ENCODE results near the gene TIGIT. TPM values are rescaled to one million over a fixed set of nuclear protein-coding genes. Genes with fewer than 3 reads are reported as not detected.

Gene TIGIT
- total RNA-seq, 1 experiment from 2014 or later: not detected

DNA sequence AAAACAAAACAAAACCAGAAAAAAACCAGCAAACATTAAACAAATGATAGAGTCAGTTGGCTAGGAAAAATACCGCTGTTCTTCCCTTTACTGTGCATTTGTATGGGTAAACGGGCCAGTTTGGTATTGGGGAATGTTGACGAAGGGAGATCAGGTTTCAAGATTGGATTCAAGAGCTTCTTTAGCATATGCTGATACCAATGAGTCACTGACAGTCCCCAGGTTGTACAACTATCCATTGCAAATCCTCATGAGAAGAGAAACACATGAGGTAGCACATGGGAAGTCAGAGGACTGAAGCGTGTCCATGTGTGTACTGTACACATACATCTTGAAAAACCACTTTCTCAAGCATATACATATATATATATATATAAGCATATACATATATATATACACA is 25.6 kb downstream of the TIGIT start:
- H3K9me3 ChIP-seq (ENCODE audit: low read depth, low read length, poor library complexity, severe bottlenecking): no peaks in the 10 kb centered on the region
- ChIA-PET POLR2A (ENCODE audit: low non-redundant PET) (no interaction called here), CTCF (no interaction called here)
- H3K4me3 ChIP-seq (ENCODE audit: low read depth, low read length, poor library complexity, severe bottlenecking): no peak overlapping the region
- no peaks in the 10 kb centered on the region for H3K4me1 ChIP-seq (ENCODE audit: insufficient read depth, low read length, poor library complexity, severe bottlenecking)
- no peaks in the 10 kb centered on the region for H3K36me3 ChIP-seq (ENCODE audit: insufficient read depth, low read length, poor library complexity, severe bottlenecking)
- H3K27ac ChIP-seq (ENCODE audit: low read depth, low read length, poor library complexity, severe bottlenecking): no peak overlapping the region
- intact Hi-C loops (cut with micrococcal nuclease; ENCODE audit: unreplicated experiment): no loop called here
- peak; percentile 30 for DNase-seq (ENCODE audit: low spot score)
- BruUV-seq (replicated peaks): no TSS peak
- TF ChIP-seq EZH2 (IDR thresholded peaks at IDR 0.05; ENCODE audit: borderline replicate concordance, low read depth, low read length, poor library complexity, severe bottlenecking): no peak
- TF ChIP-seq, protein P1, sequence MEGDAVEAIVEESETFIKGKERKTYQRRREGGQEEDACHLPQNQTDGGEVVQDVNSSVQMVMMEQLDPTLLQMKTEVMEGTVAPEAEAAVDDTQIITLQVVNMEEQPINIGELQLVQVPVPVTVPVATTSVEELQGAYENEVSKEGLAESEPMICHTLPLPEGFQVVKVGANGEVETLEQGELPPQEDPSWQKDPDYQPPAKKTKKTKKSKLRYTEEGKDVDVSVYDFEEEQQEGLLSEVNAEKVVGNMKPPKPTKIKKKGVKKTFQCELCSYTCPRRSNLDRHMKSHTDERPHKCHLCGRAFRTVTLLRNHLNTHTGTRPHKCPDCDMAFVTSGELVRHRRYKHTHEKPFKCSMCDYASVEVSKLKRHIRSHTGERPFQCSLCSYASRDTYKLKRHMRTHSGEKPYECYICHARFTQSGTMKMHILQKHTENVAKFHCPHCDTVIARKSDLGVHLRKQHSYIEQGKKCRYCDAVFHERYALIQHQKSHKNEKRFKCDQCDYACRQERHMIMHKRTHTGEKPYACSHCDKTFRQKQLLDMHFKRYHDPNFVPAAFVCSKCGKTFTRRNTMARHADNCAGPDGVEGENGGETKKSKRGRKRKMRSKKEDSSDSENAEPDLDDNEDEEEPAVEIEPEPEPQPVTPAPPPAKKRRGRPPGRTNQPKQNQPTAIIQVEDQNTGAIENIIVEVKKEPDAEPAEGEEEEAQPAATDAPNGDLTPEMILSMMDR (conservative IDR thresholded peaks at IDR 0.05; ENCODE audit: low read depth, low read length): no peak
- H3K27me3 ChIP-seq (replicated peaks; ENCODE audit: insufficient read depth, low read depth, low read length, poor library complexity): no peaks in the 10 kb centered on the region

DNA sequence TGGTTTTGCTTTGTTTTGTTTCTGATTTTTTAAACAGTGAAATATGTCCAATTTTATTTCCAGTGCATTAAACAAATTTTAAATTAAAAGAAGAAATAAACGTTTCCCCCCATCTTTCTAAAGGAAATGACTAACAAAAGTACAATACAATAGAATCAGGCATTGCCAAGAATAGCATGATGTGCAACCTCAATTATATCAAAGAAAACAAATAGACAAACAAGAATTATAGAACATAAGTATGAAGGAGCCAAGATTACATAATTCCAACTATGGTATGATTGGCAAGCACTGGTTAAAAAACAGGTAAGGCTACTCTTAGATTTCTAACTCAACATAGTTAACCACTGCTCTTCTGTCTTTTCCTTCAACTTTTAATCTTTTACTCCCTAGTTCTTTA is 26.4 kb downstream of the TIGIT start:
- no peak for TF ChIP-seq EZH2 (IDR thresholded peaks at IDR 0.05; ENCODE audit: borderline replicate concordance, low read depth, low read length, poor library complexity, severe bottlenecking)
- TF ChIP-seq, protein P1 (conservative IDR thresholded peaks at IDR 0.05; ENCODE audit: low read depth, low read length): no peak
- no peaks in the 10 kb centered on the region for H3K4me1 ChIP-seq (ENCODE audit: insufficient read depth, low read length, poor library complexity, severe bottlenecking)
- H3K27ac ChIP-seq (ENCODE audit: low read depth, low read length, poor library complexity, severe bottlenecking): no peak overlapping the region
- no peak overlapping the region for H3K4me3 ChIP-seq (ENCODE audit: low read depth, low read length, poor library complexity, severe bottlenecking)
- intact Hi-C loops (cut with micrococcal nuclease; ENCODE audit: unreplicated experiment): no loop called here
- no TSS peak for BruUV-seq (replicated peaks)
- no peak for DNase-seq (ENCODE audit: low spot score)
- CTCF ChIA-PET: no interaction called here
- H3K27me3 ChIP-seq (replicated peaks; ENCODE audit: insufficient read depth, low read depth, low read length, poor library complexity): no peaks in the 10 kb centered on the region
- POLR2A ChIA-PET (ENCODE audit: low non-redundant PET): no interaction called here
- H3K36me3 ChIP-seq (ENCODE audit: insufficient read depth, low read length, poor library complexity, severe bottlenecking): no peaks in the 10 kb centered on the region
- no peaks in the 10 kb centered on the region for H3K9me3 ChIP-seq (ENCODE audit: low read depth, low read length, poor library complexity, severe bottlenecking)

DNA sequence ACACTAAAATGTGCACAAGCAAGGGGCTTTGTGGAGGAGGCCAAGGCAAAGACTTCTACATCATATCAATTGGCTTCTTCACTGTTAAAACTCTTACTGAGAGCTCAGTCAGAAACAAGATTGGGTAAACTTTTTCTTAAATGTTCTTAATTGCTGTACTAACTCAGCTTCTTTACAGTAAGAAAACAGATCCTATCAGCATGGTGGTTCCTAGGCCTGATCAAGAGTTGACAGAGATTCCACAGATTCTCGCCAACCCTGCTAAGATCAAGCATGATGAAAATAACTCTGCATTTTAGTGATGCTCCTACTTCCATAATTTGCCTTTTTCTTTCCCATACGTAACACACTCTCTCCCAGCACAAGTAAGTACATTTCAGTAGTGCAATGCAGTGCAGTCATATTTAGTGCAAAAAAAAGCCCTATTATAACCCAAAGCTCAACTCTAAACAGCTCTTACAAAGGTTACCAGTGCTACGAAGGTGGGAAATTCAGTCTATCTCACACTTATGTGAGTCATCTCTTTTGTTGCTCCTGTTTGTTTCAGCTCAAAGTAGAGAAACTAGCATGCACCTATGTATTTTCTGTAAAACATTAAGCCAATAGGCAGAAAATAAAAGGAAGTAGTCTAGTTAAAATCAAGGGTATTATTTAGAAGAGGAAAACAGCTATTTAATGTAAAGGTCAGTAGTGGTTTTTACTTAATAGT is 29.9 kb downstream of the TIGIT start:
- no TSS peak for BruUV-seq (replicated peaks)
- Histone ChIP-seq H3K4me3 (ENCODE audit: low read depth, low read length, poor library complexity, severe bottlenecking) (no peak overlapping the region), H3K36me3 (ENCODE audit: insufficient read depth, low read length, poor library complexity, severe bottlenecking) (no peaks in the 10 kb centered on the region), H3K27me3 (replicated peaks; ENCODE audit: insufficient read depth, low read depth, low read length, poor library complexity) (no peaks in the 10 kb centered on the region), H3K27ac (ENCODE audit: low read depth, low read length, poor library complexity, severe bottlenecking) (no peak overlapping the region), H3K4me1 (ENCODE audit: insufficient read depth, low read length, poor library complexity, severe bottlenecking) (no peaks in the 10 kb centered on the region), H3K9me3 (ENCODE audit: low read depth, low read length, poor library complexity, severe bottlenecking) (no peaks in the 10 kb centered on the region)
- POLR2A ChIA-PET (ENCODE audit: low non-redundant PET): no interaction called here
- CTCF ChIA-PET: no interaction called here
- no peak for DNase-seq (ENCODE audit: low spot score)
- TF ChIP-seq, protein P1 (conservative IDR thresholded peaks at IDR 0.05; ENCODE audit: low read depth, low read length): no peak
- no peak for TF ChIP-seq EZH2 (IDR thresholded peaks at IDR 0.05; ENCODE audit: borderline replicate concordance, low read depth, low read length, poor library complexity, severe bottlenecking)
- intact Hi-C loops (cut with micrococcal nuclease; ENCODE audit: unreplicated experiment): no loop called here

All from A673 (cell line).